GM23248 (cell line): ENCODE data around the gene MRPS30.

Experiments
- EZH2 ChIP-seq: fragments of 200-600 bp; sonication (generic); IDR thresholded peaks from 2 replicates; pipeline ENCODE4 v1.6.1; 2018; ENCODE audit warnings: antibody characterized with exemption, mild to moderate bottlenecking; ENCODE audit not compliant: insufficient read depth, poor library complexity, severe bottlenecking
- EZH2phosphoT487 ChIP-seq: fragments of 200-600 bp; sonication (generic); IDR thresholded peaks from 2 replicates; pipeline ENCODE4 v1.6.1; 2018; ENCODE audit warnings: antibody characterized with exemption, moderate library complexity, mild to moderate bottlenecking, low read depth; ENCODE audit not compliant: insufficient read depth

GRCh38 chr5:44807269-44807668, 1.5 kb upstream of the MRPS30 start:
- no peak for TF ChIP-seq EZH2
- TF ChIP-seq EZH2phosphoT487 = no peak
